Osteoblast (primary cell): Measurements from ENCODE around the gene HMGXB3. TPM values are rescaled to one million over a fixed set of nuclear protein-coding genes. Genes with fewer than 3 reads are reported as not detected.

ENCODE experiments used
- DNase-seq: peaks from one replicate; pipeline ENCODE4 v3.0.0; 2011; ENCODE audit warnings: low spot score, mixed read lengths; ENCODE audit not compliant: insufficient read length; ENCODE audit errors: missing footprints
- H2AFZ ChIP-seq: 2 replicates; pipeline ENCODE4 v1.6.0; 2011; ENCODE audit warnings: mild to moderate bottlenecking, low read length
- H3K27ac ChIP-seq: 2 replicates; pipeline ENCODE4 v1.5.1; 2011; ENCODE audit warnings: mild to moderate bottlenecking, low read depth, low read length, moderate library complexity
- H3K27me3 ChIP-seq: 2 replicates; pipeline ENCODE4 v1.6.0; 2012; ENCODE audit warnings: mild to moderate bottlenecking, control low read depth, inconsistent platforms, low read length, moderate library complexity; ENCODE audit not compliant: insufficient read depth
- H3K36me3 ChIP-seq: 2 replicates; pipeline ENCODE4 v1.5.1; 2011; ENCODE audit warnings: mild to moderate bottlenecking, low read length, control low read depth, moderate library complexity; ENCODE audit not compliant: insufficient read depth
- H3K4me1 ChIP-seq: 2 replicates; pipeline ENCODE4 v1.5.1; 2011; ENCODE audit warnings: mild to moderate bottlenecking, low read length, control low read depth, moderate library complexity; ENCODE audit not compliant: insufficient read depth
- H3K4me2 ChIP-seq: 2 replicates; pipeline ENCODE4 v1.6.0; 2011; ENCODE audit warnings: mild to moderate bottlenecking, low read length; ENCODE audit not compliant: insufficient read depth
- H3K4me3 ChIP-seq: fragments of 200-600 bp; sonication (generic); 3 replicates; pipeline ENCODE4 v1.5.1; 2012; ENCODE audit warnings: mild to moderate bottlenecking, low read length, inconsistent platforms; ENCODE audit not compliant: insufficient read depth
- H3K79me2 ChIP-seq: 2 replicates; pipeline ENCODE4 v1.6.0; 2012; ENCODE audit warnings: mild to moderate bottlenecking, low read length, control low read depth, inconsistent platforms; ENCODE audit not compliant: insufficient read depth
- H3K9me3 ChIP-seq: 2 replicates; pipeline ENCODE4 v1.5.1; 2011; ENCODE audit warnings: low read depth, low read length, control low read depth
- H4K20me1 ChIP-seq: 2 replicates; pipeline ENCODE4 v1.6.0; 2012; ENCODE audit warnings: mild to moderate bottlenecking, low read length, control low read depth; ENCODE audit not compliant: insufficient read depth
- total RNA-seq: library from RNA; depleted of rRNA; stranded (reverse); fragments of >200 nt; gene quantifications from 2 replicates; pipeline ENCODE4 v1.2.3, GENCODE V29; 2012
- TF ChIP-seq, protein P1 (sequence below): IDR thresholded peaks from 2 replicates; pipeline ENCODE4 v1.5.1; 2011; ENCODE audit warnings: mild to moderate bottlenecking, low read depth, low read length, moderate library complexity; ENCODE audit errors: extremely low read depth

Gene HMGXB3
- total RNA-seq, 1 donor = 54.3 TPM

DNA sequence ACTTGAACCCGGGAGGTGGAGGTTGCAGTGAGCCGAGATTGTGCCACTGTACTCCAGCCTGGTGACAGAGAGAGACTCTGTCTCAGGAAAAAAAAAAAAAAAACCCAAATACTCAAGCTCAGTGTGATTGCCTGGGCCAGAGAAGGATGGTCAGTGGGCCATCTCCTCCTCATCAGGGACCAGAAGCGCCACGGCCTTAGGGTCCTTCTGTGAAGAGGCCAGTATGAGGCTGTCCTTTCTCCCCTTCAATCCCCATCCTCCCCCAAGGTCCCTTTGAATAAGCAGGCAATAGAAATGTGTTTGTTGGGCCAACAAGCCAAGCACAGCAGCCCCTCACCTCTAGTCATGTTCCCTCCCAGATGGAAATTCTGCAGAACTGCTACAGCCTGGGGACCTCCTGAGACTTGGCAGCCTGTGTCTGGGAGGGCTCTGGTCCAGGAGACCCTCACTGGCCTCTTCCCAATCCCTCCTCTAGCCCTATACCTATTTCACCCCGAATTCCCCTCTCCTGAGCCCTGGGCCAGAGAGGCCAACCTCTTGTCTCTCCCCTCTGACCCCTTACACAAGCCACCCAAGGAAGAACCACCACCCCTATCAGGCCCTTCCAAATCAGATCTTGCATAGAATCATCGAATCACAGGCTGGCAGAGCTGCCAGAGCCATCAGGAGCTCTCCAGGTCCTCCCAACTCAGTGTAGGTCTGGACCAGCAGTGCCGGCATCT lies 84.8 kb downstream of the HMGXB3 start:
- H3K27ac ChIP-seq = no peak overlapping the region
- no peak overlapping the region for H2AFZ ChIP-seq
- no peaks in the 10 kb centered on the region for H3K9me3 ChIP-seq
- no peak overlapping the region for H3K4me3 ChIP-seq
- no peaks in the 10 kb centered on the region for H4K20me1 ChIP-seq
- TF ChIP-seq, protein P1, sequence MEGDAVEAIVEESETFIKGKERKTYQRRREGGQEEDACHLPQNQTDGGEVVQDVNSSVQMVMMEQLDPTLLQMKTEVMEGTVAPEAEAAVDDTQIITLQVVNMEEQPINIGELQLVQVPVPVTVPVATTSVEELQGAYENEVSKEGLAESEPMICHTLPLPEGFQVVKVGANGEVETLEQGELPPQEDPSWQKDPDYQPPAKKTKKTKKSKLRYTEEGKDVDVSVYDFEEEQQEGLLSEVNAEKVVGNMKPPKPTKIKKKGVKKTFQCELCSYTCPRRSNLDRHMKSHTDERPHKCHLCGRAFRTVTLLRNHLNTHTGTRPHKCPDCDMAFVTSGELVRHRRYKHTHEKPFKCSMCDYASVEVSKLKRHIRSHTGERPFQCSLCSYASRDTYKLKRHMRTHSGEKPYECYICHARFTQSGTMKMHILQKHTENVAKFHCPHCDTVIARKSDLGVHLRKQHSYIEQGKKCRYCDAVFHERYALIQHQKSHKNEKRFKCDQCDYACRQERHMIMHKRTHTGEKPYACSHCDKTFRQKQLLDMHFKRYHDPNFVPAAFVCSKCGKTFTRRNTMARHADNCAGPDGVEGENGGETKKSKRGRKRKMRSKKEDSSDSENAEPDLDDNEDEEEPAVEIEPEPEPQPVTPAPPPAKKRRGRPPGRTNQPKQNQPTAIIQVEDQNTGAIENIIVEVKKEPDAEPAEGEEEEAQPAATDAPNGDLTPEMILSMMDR = no peak
- H3K79me2 ChIP-seq = no peaks in the 10 kb centered on the region
- no peak overlapping the region for H3K4me2 ChIP-seq
- no peaks in the 10 kb centered on the region for H3K27me3 ChIP-seq
- peaks cover 8% of the 10 kb centered on the region for H3K4me1 ChIP-seq
- no peaks in the 10 kb centered on the region for H3K36me3 ChIP-seq
- no peak for DNase-seq

DNA sequence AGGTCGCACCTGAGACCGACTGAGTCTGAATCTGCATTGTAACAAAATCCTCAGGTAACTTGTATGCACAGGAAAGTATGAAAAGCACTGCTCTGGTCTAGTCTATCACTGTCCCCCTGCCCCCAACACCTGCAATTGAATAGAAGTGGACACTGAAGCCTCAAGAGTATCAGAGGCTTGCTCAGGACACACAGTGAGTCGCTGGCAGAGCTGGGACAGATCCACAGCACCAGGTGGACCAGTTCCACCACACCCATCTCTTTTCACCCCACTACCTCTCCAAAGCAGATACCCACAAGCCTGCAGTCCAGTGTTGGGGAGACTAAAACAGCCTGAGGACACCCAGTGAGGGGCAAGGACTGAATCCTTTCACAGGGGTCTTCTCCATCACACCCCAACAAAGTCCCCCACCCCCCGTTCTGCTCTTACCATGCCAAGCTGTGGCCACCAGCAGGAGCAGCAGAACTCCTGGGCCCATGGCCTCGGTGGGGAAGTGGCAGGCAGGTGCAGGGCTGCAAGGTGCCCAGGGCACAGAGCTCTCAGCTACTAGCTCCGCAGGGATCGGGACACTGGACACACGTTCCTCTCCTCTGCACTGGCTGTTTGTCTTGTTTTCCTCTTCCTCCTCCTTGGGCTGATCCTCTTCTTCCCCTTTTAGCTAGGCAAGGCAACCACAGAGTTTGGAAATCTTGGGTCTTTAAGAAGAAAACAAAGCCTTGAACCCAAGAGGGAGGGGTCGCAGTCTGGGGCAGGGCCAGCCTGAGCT lies 85.6 kb downstream of the HMGXB3 start, which contains the start of gene CSF1R:
TSS of gene CSF1R (minus strand) at position 605 of the 766 bp plus-strand sequence. CDS start at position 478, 127 bp downstream.
- H3K27me3 ChIP-seq = no peaks in the 10 kb centered on the region
- H2AFZ ChIP-seq = no peak within 1 kb of the TSS
- no peaks in the 10 kb centered on the region for H4K20me1 ChIP-seq
- TF ChIP-seq, protein P1 = no peak
- H3K9me3 ChIP-seq = no peaks in the 10 kb centered on the region
- no peaks in the 10 kb centered on the region for H3K79me2 ChIP-seq
- peaks cover 8% of the 10 kb centered on the region for H3K4me1 ChIP-seq
- H3K4me3 ChIP-seq = no peak within 1 kb of the TSS
- no peaks in the 10 kb centered on the region for H3K36me3 ChIP-seq
- no peak within 1 kb of the TSS for H3K27ac ChIP-seq
- no peak within 1 kb of the TSS for H3K4me2 ChIP-seq
- DNase-seq = no peak

DNA sequence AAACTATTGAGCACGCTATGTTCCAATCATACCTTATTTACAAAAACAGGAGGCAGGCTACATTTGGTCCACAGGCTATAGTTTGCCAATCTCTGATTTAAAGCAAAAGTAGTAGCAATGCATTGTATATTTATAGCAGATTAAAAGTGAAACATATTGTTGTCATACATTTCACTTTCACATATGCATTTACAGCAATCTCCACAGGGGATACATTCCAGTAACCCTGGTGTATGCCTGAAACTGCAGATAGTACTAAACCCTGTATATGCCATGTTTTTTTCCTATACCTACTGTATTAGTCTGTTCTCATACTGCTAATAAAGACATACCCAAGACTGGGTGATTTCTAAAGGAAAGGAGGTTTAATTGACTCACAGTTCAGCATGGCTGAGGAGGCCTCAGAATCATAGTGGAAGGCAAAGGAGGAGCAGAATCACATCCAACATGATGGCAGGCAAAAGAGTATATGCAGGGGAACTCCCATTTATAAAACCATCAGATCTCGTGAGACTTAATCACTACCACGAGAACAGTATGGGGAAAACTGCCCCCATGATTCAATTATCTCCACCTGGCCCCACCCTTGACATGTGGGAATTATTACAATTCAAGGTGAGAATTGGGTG lies 91.7 kb downstream of the HMGXB3 start:
- no peaks in the 10 kb centered on the region for H3K79me2 ChIP-seq
- H3K27ac ChIP-seq = no peak overlapping the region
- no peak overlapping the region for H3K4me3 ChIP-seq
- H3K9me3 ChIP-seq = no peaks in the 10 kb centered on the region
- H3K36me3 ChIP-seq = no peaks in the 10 kb centered on the region
- H3K4me2 ChIP-seq = no peak overlapping the region
- H3K4me1 ChIP-seq = no peaks in the 10 kb centered on the region
- no peak overlapping the region for H2AFZ ChIP-seq
- H3K27me3 ChIP-seq = no peaks in the 10 kb centered on the region
- H4K20me1 ChIP-seq = no peaks in the 10 kb centered on the region
- DNase-seq = no peak
- TF ChIP-seq, protein P1 = no peak

DNA sequence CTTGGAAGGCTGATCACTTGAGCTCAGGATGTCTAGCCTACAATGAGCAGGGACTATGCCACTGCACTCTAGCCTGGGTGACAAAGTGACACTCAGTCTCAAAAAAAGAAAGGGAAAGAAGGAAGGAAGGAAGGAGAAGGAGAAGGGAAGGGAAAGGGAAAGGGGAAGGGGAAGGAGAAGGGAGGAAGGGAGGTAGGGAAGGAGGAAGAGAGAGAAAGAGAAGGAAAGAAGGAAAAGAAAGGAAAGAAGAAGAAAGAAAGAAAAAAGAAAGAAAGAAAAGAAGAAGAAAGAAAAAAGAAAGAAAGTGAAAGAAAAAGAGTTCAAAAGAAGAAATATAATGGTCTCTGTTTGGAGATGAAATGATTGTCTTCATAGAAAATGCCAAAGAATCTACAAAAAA lies 96.6 kb downstream of the HMGXB3 start:
- no peaks in the 10 kb centered on the region for H3K9me3 ChIP-seq
- no peak overlapping the region for H2AFZ ChIP-seq
- H4K20me1 ChIP-seq = no peaks in the 10 kb centered on the region
- no peaks in the 10 kb centered on the region for H3K27me3 ChIP-seq
- TF ChIP-seq, protein P1 = no peak
- no peaks in the 10 kb centered on the region for H3K4me1 ChIP-seq
- H3K36me3 ChIP-seq = no peaks in the 10 kb centered on the region
- no peaks in the 10 kb centered on the region for H3K79me2 ChIP-seq
- H3K4me3 ChIP-seq = no peak overlapping the region
- H3K4me2 ChIP-seq = no peak overlapping the region
- H3K27ac ChIP-seq = no peak overlapping the region
- DNase-seq = no peak
